Hematopoietic multipotent progenitor cell treated with erythropoietin and hydrocortisone succinate and interleukin-3 and kit ligand, for 17 days (in vitro differentiated cells): ENCODE data around the gene MALAT1.

Source experiments
- DNase-seq: peaks from one replicate; pipeline ENCODE4 v3.0.0-alpha.2; 2015; ENCODE audit warnings: low spot score

The MALAT1 gene

GRCh38 chr11:65479184-65480145, 19.4 kb upstream of the MALAT1 start:
- DNase-seq = peak; percentile 65

DNA sequence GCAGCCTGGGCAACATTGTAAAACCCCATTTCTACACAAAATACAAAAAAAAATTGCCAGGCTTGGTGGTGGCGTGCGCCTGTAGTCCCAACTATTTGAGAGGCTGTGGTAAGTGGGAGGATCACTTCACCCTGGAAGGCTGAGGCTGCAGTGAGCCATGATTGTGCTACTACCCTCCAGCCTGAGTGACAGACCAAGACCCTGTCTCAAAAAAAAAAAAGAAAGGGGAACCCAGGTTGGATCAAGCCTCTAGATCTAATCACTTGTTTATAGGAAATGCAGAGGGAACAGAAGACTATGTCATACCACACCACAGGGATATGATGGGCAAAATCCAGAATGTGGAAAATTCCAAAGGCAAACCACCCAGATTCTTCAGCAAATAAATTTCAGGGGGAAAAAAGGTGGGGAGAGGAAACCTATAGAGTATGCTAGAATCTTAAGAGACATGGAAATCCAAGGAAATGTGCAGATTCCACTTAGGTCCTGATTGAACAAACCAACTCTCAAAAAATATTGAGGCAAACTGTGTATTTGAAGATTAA, 16.5 kb upstream of the MALAT1 start:
- DNase-seq = no peak

DNA sequence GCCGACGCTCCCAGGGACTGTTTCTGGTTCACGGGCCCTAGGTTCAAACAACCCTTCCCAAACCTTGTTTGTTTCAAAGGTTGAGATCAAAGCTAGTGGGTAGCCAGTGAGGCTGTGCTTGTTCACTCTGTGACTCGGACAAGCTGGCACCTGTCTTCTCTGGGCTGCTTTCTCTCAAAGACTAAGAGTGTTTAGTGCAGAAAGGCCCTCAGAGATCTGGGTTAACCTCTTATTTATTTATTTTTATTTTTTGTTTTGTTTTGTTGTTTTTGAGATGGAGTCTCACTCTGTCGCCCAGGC, 13.0 kb upstream of the MALAT1 start:
- DNase-seq = peak; percentile 4

GRCh38 chr11:65486570-65487466, 12.0 kb upstream of the MALAT1 start:
- DNase-seq = no peak

DNA sequence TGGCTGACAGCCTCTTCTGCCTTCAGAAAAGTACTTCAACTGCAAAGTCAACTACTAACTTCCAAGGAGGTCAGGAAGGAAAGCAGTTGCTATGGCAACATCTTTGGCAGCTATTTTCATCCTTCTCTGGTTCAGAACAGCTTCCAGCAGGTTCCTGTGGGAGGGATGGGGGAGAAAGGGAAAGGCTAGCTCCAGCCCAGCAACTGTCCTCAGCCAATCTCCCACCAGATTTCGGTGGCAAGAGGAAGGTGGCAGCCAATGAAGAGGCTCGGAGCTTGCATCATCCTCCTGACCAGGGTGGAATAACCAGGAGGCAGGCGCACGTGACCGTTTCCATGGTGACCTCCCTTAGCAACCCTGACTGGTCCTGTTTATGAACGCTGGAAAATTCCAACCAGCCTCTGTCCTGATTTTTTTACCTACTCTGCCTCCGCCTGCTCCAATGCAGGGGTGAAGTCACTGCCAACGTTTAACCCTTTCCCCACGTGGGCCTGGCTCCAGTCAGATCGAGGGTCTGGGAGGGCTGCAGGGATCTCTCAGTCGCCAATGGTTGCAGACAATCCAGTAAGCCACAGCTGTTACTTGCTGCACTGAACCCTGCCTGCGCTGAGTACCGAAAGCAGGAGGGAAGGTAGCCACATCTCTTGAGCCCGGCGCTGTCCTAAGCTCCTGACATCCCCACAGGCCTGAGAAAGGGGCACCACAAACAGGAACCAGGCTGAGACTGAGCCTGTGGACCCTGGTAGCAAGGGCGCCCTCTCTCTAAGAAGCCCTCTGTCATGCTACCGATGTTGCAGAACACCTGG, 11.2 kb upstream of the MALAT1 start:
- DNase-seq = peak; percentile 96

DNA sequence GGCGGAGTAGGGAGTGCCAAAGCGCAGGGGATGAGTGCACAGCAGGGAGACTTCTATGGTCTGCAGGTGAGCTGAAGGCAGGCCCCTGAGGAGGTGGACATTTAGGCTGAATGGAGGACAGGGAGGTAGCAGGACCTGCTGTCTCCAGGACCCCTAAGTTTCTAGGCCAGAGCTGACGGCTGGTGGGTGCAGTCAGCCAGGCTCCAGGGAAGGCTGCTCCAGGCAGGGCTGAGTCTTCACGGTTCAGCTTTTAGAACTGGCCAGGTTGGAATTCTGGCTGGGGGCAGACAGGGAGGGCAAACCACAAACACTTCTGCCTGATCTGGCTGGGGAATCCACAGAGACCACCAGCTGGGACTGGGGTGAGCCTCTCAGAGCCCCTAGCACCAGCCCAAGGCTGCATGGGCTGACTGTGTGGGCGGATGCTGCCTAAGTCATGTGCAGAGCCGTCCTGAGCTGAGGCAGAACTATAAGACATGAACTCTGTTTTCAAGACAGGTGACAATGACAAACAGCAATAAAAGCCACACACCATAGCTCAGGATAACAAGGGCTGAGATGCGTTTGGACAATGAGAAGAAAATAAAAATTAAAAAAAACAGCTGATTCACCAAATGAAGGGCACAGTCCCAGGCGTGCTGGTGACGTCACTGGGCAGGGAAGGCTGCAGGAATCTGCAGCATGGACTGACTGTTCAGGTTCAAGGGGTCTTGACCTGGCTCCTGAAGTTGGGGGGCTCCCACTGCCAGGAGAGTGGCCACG, 10.4 kb upstream of the MALAT1 start:
- peak; percentile 59 for DNase-seq

GRCh38 chr11:65489035-65489705, 9.7 kb upstream of the MALAT1 start:
- DNase-seq = peak; percentile 25

DNA sequence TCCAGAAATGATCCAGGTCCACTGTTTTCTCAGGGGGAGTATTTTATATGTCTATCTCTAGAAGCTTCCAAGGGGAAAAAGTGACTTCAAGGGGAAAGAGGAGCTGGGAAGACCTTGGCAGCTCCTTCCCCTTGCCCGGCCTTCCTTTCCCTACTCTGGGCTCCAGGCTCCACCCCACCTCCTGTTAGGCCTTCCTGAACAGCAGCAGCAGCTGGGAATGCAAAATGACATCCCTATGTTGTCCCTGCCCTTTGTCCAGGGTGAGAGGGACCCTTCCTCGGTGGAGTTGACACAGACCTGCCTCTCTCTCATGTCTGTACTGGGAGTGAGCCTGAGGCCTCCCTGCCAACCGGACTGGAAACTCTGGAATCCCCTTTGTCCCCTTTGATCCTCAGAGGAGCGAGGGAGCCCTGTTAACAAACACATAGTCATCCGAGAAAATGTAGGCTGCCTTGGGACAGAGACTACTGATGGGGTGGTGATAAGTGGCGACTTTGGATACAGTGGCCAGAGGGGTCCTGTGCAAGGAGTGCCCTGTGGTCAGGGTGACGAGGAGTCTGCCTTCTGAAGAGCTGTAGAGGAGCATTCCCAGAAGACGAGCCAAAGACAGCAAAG, 9.0 kb upstream of the MALAT1 start:
- no peak for DNase-seq

GRCh38 chr11:65491163-65491465, 7.7 kb upstream of the MALAT1 start:
- no peak for DNase-seq

DNA sequence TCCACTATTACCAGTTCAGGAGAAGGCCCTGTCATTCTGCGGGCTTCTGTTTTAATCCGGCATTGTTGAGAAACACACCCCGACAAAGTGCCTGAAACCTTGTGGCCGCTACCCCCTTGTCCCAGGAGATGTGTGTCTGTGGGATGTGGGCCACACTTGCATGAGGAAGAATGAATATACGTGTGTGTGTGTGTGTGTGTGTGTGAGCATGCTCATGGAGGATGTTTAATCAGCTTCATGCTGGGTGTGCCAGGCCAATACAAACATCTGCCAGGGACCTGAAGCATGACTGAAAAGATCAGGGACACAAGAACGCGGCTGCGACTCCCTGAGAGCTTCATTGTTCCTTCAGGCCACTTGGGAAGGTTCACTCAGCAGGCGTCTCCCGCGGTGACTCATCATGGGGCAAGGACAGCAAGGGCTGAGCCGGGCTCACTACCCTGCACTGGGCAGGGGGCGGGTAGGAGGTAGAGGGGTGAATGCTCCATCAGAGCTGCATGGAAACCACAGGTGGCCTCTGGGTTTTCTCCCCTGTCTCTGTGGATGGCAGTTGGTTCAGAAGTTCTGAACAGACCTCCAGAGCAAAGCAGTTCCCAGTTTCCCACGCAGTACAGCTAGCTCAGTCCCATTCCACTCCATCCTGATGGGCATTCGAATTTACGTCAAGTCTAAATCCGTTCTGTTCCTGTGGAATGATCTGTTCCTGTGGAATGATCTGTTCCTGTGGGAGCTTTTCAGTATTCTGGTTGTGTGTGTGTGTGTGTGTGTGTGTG, 7.0 kb upstream of the MALAT1 start:
- DNase-seq = peak; percentile 82

DNA sequence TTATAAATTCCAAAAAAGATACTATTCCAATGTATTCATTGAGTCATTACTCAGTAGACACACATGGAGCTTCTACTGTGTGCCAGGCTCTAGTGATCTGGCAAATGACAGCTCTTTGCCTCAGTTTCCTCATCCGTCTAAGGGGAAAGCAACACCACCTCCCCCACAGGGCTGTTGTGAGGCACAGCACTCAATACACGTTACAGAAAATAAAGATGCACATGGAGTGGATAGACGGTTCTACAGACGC, 6.5 kb upstream of the MALAT1 start:
- DNase-seq = no peak

DNA sequence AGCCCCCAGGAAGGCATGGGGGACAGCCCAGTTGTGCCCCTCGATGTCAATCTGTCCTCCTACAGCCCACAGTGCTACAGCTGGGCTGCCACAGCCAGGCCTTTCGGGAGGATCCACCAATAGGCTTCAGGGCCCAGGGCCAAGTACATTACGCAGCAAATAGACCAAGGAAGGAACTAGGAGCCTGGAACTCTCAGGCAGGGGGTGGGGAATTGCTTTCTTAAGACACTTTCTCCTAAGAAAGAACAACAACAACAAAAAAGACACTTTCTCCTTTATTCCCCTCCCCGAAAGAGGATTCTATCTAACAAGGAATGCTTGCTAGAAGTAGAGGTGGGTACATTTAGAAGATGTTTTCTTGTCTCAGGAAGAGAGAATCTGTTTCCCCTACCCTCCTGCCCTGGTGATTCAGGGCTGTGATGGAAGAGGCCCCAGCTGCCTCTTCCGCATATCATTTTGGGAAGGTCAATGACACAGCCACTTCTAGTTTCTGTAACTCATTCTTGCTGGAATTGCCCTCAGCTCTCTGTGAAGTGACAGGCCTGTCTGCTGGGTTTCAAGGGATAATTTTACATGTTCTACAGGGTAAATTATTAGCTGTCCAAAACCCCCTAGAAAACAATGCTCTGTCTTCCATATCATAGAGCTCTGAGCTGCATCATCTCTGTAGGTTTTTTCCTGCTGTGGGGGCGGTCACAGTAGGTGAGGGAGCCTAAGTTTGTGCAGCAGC, 6.0 kb upstream of the MALAT1 start:
- DNase-seq = peak; percentile 91

- DNase-seq = peak; percentile 65
These were observed 5.3 kb upstream of the MALAT1 start for GRCh38 chr11:65493367-65494176.

GRCh38 chr11:65496304-65497140, 2.3 kb upstream of the MALAT1 start:
- peak; percentile 85 for DNase-seq

DNA sequence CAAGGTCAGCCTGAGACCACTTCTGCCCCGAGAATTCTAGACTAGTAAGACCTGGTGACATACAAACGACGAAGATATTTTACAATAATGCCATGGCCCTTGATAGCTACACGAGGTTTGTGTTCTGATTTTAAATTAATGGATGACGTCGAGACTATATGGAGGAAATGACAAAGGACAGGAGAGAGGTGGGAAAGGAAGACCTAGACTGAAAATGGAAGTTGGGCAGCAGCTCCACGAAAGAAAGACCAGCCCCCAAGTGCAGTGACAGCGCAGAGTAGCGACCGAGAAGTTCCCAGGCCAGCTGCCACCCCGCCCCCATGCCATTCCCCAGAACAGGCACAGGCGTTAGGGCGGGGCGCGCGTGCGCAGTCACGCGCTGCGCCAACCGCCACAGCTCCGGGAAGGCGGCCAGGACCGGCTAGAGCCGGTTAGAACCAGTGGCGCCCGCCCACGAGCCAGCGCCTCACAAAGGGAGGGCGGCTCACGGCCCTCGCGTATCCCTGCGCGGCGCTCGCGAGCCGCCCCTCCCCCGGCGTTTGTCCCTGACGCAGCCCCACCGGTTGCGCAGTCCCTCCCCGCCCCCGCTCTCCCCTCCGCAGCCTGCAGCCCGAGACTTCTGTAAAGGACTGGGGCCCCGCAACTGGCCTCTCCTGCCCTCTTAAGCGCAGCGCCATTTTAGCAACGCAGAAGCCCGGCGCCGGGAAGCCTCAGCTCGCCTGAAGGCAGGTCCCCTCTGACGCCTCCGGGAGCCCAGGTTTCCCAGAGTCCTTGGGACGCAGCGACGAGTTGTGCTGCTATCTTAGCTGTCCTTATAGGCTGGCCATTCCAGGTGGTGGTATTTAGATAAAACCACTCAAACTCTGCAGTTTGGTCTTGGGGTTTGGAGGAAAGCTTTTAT, 1.5 kb upstream of the MALAT1 start:
- DNase-seq = peak; percentile 99

- peak; percentile 90 for DNase-seq
These were observed 661 bp upstream of the MALAT1 start for GRCh38 chr11:65498042-65498726.
